Putamen (tissue), 1 donor: ENCODE results near the gene LRP8.

Experiments
- DNase-seq: peaks from one replicate; pipeline ENCODE4 v3.0.0-alpha.2; 2016; ENCODE audit warnings: low spot score

The LRP8 gene

DNA sequence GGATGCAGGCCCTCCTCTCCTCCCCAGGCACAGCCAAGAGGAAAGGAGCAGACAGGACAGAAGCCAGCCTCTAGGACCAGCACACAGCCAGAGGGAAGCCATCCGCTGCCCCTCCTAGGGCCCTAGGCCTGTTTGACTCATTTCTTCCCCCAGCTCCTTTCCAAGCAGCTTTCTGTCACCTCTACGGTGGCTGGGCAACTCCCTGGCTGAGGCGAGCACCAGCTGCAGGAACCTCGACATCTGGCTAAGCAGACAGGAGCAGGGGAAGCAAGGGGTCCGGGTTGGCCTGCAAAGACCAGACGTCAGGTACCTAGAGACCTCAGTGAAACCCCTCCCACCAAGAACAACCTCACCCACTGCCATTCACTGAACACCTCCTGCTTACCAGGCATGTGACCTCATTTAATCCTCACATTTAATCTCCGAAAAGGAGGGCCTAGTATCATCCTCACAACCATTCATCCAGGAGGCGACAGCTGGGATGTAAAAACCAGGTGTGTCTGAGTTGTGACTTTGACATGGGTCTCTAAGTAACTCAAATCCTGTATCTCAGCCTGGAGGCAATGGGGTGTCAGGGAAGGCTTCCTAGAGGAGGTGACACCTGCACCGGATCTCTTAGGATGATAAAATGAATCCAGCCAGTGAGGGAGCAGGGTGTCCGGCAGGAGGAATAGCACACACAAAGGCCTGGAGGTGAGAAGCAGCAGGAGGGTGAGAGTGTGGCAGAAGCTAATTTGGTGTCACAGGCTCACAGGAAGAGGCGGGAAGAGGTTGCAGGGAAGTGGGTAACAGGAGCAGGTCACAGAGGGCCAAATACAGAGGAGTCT, 5.9 kb downstream of the LRP8 start:
- DNase-seq: no peak

DNA sequence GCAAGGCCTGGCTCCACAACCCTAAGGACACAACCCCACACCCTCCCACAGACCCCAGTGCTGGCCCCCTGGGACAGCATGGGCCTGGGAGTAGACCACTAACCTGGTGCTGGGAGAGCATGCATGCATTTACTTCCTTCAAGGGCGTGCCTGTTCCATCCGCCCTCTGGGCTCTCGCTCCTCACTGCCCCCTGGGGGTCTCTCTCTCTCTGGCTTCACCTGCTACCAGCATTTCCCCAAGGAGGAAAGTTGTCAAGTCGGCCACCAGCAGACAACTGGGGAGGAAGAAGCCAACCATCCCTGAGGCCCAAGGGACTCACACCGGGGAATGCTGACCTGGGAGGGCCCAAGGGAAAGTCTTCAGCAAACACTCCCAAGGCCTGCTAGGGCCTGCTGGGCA, 6.5 kb downstream of the LRP8 start:
- DNase-seq: no peak

DNA sequence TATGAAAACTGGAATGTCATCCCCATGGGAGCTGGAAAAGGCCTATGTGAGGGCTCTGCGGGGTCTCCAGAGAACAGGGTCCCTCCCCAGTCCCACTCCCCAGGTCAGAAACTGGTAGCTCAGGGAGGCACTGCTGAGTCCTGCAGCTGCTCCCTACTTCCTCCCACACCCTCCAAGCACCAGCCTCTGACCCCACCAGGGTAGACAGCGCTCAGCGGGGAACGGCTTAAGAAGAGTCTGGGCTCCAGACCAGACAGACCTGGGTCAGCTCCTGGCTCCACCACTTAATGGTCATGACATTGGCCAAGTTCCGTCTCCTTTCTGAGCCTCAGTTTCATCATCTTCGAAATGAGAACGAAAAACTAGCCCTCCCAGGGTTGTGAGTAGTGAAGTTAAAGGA, 7.2 kb downstream of the LRP8 start:
- no peak for DNase-seq

DNA sequence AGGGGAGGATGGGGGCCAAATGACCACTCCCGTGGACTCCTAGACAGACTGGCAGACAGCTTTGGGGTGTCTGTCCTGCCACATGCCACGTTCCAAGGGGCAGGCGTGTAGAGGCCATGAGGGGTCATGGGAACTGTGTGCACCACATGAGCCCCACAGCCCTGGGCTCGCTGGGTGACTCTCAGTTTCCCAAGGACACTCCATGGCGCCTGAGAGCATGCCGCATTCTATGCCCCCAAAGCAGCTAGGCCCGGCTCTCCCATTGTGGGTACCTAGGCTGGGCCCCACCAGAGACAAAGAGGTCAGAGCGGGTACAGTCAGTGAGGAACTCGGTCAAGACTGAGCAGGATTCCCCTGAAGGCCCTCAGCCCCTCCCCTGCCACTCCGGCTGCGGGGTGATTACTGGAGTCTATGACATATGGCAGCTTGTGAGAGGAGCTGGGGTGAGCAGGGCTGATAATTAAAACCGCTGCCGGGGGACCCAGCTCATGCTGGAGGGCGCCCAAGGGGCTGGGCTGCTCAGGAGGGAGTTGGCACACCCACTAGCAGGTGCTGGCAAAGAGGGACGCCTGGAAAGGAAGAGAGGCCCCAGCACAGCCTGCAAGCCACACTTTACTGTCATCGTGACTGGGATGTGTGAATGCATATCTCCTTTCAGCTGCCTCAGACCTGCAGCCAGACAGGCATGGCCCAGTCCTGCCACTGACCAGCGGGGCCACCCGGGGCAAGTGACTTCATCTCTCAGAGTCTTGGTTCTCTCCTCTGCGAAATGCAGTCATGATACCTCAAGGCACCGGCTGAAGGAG, 8.4 kb downstream of the LRP8 start:
- DNase-seq: no peak

DNA sequence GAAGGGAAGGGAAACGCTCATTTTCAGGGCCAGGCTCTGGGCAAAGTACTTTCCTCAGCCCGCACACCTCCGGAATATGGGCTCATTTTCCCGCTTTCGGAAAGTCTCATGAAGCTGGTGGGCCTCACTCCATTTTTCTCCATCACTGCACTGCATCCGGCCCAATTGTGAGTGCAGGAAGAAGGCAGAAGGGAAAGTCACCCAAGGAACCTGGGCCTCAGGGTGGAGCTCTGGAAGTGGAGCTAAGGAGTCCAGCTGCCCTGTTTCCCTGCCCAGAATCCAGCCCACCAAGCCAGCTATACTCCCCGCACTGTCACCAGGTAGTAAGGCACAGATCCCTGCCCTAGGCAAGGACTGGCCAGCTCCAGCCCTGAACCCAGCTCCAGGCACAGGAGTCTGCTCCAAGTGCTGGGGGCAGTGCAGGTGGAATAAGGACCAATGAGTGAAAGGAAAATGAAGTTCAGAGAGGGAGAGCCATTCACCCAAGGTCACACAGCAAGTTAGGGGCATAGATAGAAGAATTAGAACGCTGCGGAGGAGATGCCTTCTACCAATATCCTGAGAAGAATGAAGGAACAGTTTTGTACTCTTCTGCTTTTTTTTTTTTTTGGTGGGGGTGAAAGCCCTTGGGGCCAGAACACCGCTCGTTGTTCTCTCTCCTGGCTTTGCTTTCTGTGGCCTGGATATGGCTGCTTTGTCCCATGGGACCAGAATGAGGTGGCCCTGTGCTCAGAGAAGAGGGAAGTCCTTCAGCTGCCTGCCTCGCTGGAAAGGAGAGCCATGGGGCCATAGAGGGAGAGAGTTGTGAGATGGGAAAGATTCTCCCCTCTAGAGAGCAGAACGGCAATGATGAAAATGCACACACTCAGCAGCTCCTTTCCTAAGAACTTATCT, 10.0 kb downstream of the LRP8 start:
- no peak for DNase-seq

DNA sequence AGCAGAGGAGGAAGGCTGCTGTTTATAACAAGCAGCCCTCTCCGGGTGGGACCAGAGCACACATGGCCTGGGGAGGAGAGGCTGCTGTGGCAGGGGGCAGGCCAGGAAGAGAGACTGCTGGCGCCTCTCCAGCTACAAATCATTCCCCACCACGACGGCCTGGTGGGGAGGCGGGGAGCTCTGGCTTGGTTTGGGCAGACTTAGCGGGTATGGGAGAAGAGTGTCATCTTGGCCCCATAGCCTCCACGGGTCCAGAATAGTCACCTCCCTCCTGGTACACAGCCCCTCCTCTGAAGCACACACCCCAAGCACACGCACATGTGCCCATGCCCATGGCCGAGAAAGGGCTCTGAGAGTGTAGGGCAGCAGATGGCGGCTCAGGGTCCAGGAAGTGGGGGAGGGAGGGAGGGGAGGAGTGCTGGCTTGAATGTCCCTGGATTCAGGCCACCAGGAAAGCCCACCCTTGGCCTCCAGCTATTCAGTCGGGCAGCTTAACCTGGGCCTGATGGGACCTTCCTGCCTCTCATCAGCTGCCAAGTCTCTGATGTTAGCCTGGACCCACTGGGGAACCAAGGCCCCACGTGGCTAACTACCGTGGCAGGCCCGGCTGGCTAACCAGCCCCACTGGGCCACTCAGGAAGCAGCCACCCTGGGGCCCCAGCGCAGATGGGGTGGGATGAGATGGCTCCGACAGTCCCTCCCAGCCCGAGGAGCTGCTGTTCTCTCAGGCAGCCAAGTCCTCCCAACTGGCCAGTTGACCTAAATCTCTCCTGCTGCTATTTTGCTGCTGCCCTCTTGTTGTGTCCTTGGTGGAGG, 10.9 kb downstream of the LRP8 start:
- DNase-seq: no peak

DNA sequence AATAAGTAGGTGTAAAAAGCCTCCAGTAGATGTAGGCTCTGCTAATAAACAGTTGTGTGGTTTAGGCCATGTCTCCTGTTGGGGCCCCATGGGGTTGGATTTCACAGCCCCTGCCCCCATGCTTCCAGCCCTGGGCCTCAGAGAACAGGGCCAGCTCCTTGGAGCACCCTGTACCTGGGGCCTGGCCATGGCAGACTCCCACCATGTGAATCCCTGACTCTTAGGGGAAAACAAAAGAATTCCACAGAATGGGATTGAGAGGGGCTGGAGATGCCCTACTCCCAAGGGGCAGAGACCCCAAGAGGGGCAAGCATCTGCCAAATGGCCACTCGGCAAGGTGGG, 11.5 kb downstream of the LRP8 start:
- DNase-seq: no peak

DNA sequence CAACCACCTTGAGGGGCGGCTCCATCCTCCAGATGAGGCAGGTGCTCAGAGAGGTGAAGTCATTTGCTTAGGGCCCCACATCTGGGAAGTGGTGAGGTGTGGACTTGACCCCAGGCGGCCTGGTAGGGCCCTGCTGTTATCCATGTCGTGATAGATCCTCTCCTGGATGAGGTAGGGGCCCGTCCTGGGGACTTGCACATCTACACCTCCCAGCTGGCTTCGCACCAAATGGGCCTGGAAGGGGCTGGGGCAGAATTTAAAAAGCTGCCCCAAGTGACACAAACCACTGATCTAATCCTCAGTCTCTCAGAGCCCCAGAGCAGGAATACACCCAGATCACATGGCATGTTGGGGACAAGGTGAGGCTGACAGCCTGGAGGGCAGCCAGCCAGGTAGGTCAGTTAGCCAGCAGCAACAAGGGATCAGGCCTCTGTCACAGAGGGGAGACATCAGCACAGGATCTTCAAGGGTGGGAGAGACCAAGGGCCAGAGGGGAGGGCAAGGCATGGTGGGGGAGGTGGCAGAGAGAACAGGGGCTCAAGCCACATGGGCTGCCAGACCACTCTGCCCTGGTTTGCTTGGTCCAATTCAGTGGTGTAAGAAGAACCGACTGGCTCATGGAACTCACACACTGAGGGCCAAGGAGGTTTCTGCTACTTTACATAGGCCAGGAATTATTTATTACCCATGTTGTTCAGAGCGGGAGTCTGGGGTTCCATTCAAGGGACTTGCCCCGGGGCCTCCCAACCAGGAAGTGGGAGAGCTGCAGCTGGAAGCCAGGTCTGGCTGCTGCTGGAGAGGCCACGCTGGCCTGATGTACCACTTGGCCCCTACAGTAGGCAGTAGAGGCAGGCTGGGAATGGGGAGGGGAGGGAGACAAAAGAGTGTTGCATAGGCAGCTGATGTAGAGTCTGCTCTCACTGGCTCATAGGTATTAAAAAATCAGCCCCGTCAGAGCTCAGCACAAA, 12.1 kb downstream of the LRP8 start:
- no peak for DNase-seq

DNA sequence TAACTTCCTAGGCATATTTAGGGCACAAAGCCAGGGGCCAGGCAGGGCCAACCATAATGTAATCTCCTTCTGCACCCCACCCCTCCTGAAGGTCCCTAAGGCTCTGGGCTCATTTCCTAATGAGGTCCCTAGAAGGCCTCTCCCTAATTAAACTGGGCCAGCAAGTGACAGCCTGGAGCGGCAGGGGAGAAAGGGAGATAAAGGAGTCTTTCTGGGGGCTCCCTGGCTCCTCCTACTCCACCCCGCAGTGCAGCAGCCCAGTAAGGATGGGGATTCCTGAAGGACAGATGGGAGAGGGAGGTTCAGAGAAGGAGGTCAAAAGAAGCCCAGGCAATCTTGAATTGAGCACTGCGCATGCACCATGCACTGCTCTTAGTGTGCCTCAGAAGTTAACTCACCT, 12.8 kb downstream of the LRP8 start:
- no peak for DNase-seq

DNA sequence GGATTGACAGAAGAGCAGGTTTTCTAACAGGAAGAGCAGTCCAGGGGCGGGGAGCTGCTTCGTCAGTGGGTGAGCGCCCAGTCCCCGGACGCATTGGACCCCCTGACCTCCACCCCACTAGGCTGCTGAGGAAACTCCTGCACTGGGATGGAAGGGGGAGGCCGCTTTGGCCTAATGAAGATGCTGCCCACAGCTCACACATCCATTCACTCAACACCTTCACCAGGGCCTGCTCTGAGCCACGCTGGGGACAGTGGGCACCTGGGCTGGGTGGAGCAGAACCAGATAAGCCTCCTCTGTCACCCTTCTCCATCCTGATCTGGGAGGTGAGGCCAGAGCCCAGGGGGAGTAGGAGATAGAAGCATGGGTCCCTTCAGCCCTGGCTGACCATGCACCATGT, 13.3 kb downstream of the LRP8 start:
- no peak for DNase-seq

DNA sequence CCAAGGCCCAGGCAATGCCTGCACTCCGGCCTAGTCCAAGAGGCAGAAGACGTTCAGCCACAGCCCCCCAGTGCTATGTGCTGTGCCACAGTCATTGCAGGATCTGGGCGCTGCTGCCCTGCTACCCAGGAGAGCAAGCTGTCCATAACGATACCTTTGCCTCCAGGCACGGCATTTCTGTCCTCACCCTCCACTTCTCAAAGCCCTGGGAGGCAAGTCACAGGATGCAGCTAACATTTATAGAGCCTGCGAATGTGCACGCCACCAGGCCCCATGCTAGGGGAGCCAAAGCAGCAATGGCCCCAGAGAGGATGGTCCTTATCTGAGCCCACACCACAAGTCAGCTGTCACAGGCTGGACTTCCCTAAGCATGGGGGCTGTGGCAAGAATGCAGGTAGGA, 13.8 kb downstream of the LRP8 start:
- DNase-seq: no peak

DNA sequence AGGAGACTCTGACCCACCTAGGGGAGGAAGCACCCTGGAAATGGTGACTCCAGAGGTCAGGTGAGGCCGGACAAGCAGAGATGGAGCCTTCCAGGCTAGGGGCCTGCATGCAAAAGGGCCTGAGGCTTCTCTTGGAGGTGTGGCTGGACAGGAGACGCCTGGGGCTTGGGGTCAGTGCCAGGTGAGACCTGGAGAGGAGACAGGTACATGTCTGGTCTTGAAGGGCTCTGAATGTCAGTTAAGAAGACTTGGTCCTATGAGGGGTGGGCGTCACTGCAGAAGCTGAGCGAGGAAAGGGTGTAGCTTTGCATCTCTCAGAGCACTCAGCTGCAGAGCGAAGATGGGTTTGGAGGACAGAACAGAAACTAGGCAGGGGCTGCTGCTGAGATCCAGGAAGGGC, 14.3 kb downstream of the LRP8 start:
- no peak for DNase-seq

DNA sequence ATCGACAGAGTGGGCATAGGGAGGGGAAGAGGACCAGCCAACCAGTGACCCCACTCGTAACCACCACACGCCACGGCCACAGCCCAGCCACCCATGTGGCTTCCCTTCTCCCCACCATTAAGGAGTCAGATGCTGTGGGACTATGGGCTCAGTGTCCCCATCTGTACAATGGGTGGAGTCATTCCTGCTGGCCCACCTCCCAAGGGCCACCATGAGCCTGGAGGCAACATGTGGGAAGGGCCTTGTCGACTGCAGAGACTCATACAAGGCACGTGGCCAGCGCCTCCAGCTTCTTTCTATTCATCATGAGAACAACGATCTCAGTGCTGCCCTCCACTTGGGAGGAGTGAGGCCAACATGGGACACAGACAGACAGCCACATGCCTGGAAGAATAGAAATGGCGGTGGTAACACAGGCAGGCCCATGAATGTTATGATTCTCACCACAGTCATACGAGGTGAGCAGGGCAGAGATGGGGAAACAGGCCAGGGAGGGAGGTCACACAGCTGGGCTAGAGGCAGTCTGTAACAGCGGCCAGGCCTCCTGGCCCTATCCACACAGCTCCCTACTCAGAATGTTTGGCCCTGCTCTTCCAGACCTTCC, 16.1 kb downstream of the LRP8 start:
- DNase-seq: no peak

DNA sequence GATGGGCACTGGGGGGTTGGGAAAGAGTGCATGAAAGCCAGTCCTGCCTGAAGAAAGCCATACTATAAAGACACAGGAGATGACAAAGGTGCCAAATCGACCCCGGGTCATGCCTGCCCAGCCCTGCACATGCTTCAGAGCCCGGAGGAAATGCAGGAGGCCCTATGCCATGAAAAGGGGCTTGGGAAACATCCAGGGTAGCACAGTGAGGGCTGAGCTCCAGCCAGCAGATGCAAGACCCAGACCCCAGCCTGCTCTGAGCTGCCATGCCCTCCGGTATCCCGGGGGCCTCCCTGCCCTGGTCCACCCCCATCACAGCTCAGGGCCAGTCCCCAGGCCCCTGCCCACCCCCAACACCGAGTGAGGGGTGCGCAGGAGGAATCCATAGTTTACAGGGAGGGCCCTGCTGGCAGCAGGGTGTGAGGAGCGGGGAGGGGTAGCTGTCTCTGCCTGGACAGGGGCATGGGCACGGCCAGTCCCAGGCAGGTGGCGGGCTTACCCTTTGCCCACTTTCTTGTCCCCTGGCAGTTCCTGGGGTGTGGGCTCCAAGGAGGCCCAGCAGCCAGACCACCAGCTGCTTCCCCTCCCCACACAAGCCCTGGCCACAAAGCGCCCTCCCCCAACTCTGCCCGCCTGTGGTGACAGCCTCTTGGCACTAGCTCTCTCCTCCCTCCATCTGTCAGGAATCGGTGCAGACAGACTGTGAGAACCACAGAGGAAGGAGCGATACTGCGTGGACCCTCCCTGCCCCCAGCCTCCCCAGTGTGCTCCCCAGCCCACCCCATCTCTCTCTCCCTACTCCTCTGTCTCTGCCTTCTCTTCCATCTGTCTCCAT, 16.8 kb downstream of the LRP8 start:
- no peak for DNase-seq

DNA sequence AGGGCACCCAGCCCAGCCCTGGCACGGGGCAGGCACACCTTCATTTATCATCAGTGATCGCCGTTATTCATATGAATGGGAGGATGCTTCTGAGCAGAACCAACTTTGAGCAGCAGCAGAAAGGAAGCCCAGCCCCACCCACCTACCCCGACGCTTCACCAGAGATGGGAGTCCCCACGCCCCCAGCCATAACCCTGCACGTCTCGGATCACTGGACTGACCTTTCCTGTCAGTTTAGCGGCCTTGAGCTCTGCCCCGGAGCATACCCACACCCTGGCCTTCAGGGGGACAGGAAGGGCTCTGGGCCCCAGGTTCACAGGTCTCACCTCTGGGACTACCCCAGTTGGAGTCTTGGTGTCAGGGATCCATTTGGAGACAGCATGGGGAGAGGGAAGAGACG, 18.1 kb downstream of the LRP8 start:
- no peak for DNase-seq

DNA sequence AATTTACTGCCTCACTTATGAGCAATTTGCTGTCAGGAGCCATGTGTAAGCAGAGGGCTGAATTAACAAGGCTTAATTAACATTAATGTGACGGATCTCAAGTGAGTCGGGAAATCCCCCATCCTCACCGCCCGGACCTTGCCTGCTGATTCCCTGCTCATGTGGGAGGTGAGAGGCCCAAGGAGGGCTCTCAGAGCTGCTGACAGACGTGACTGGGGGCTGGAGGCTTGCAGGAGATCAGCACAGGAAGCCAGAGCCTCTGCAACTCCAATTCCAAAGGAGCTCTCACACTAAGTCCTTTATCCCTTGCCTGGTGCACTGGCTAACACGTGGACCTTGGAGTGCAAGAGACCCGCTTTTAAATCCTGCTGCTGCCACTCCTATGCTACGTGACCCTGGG, 19.4 kb downstream of the LRP8 start:
- DNase-seq: no peak

DNA sequence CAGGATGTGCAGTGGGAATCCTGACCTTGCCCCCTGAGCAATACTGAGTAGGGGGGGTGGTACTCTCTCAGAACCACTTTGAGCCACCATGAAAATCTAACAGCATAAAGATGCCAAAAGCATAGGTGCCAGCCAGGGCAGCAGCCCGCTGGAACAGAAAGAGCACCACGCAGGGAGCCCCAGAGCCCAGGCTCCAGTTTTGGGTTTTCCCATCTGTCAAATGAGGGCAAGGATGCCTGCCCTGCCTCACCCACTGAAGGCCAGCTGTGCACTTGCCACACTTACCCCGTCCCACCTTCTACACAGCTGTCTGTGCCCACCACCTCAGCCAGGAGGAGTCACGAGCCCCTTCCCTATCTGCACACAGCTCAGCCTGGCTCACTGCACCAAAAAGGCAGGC, 20.8 kb downstream of the LRP8 start:
- DNase-seq: no peak

DNA sequence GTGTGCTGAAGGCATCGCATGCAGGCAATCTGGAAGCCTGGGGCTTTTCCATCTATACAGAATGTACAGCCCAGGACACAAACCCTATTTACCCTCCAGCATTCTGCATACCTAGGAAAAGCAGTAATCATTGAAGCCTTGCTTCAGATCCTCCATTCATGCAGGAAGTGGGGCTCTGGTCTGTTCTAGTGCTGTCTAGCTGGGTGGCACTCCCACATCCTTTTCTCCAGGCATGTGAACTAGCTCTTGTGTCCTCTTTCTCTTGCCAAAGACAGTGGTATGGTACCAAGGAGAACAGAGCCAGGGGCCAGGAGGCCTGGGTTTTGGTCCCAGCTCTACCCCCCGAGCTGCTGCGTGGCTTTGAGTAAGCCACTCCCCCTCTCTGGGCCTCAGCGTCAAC, 21.7 kb downstream of the LRP8 start:
- DNase-seq: no peak

DNA sequence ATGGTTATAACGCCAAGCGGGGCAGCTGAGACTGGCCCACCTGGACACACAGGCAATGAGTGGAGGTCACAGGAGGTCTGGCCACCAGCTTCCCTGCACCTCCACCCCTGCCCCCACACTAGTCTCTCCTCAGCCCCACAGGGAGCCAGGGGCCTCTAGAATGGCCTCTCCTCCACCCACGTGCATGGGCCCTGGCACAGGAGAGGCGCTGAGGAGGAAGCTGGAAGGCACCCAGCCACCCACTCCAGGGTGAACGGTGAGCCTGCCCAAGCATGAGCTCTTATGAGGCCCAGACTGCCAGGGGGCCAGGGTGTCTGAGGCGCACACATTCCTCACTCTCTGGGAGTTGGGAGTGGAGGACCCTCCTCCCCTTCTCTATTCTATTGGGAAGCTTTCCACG, 22.2 kb downstream of the LRP8 start:
- no peak for DNase-seq
